BLaER1 treated with 17β-estradiol and CSF1 and Interleukin-3, amounts not matched to agents 10 nM and 100 nM (cell line): ENCODE measurements around the gene ISM1.
"Not testable (repeated sequence)": the region's sequence is repeated elsewhere in the genome, so short reads cannot be mapped to it uniquely, and the experiment has no call there.

Source experiments
- H3K27ac ChIP-seq, 11 experiments: shearing (Covaris generic); formaldehyde crosslinking; 2 replicates each; pipeline ENCODE4 v1.8.1; 2022
- H3K27me3 ChIP-seq, 11 experiments: shearing (Covaris generic); formaldehyde crosslinking; 2 replicates each; pipeline ENCODE4 v1.8.1; 2022
- H3K36me3 ChIP-seq, 11 experiments: shearing (Covaris generic); formaldehyde crosslinking; 2 replicates each; pipeline ENCODE4 v1.8.1; 2022
- H3K4me1 ChIP-seq, 10 experiments: shearing (Covaris generic); formaldehyde crosslinking; 2 replicates each; pipeline ENCODE4 v1.8.1; 2022
- H3K4me2 ChIP-seq, 11 experiments: shearing (Covaris generic); formaldehyde crosslinking; 2 replicates each; pipeline ENCODE4 v1.8.1; 2022
- H3K4me3 ChIP-seq, 10 experiments: shearing (Covaris generic); formaldehyde crosslinking; 2 replicates each; pipeline ENCODE4 v1.8.1; 2022
- H3K9ac ChIP-seq, 11 experiments: shearing (Covaris generic); formaldehyde crosslinking; 2 replicates each; pipeline ENCODE4 v1.8.1; 2022
- H3K9me3 ChIP-seq, 11 experiments: shearing (Covaris generic); formaldehyde crosslinking; replicated peaks in 1 of 11; 2 replicates each; pipeline ENCODE4 v1.8.1; 2022
- H4K20me1 ChIP-seq, 11 experiments: shearing (Covaris generic); formaldehyde crosslinking; 2 replicates each; pipeline ENCODE4 v1.8.1; 2022
- Cebpa-rat ChIP-seq, 11 experiments: shearing (Covaris generic); IDR thresholded peaks; 2 replicates each; pipeline ENCODE4 v1.8.1; 2022

The ISM1 gene

GRCh38 chr20:13226367-13226766 lies 5.3 kb downstream of the ISM1 start:
- Histone ChIP-seq H3K9me3 (peaks cover 0 to 15% (median 6%) of the 10 kb centered on the region in 11 experiments; a peak in 15 of 22 replicates), H3K4me2 (no peak overlapping the region), H3K36me3 (no peaks in the 10 kb centered on the region), H4K20me1 (peaks cover 0 to 11% (median 0%) of the 10 kb centered on the region in 11 experiments; a peak in 1 of 22 replicates), H3K27me3 (peaks cover 14 to 18% (median 16%) of the 10 kb centered on the region in 11 experiments), H3K4me3 (no peak overlapping the region), H3K27ac (no peak overlapping the region), H3K9ac (no peak overlapping the region), H3K4me1 (peaks cover 13 to 33% (median 26%) of the 10 kb centered on the region in 10 experiments)
- no peak for TF ChIP-seq Cebpa-rat (IDR thresholded peaks at IDR 0.05)

DNA sequence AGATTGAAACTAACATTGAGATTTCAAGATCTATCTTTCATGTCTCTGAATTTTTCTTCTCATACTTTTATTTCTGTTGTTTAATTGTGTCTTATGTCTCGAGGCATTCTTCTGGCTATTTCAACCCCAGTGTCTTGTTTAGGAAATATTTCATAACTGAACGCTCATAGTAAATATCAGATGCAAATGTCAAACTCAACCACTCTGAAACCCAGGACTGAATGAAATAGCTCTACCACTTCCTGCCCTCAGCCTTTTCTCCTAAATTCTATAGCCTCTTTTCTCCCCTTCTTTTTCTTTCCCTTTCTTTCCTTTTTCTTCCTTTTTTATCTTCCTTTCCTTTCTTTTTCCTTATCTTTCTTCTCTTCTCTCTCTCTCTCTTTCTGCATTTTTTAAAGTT lies 7.7 kb downstream of the ISM1 start:
- Histone ChIP-seq H3K4me1 (peaks cover 9 to 18% (median 14%) of the 10 kb centered on the region in 10 experiments), H3K9ac (no peak overlapping the region), H3K27me3 (no peaks in the 10 kb centered on the region), H3K36me3 (no peaks in the 10 kb centered on the region), H3K9me3 (peaks cover 0 to 15% (median 6%) of the 10 kb centered on the region in 11 experiments; a peak in 15 of 22 replicates), H3K4me3 (no peak overlapping the region), H3K4me2 (no peak overlapping the region), H4K20me1 (no peaks in the 10 kb centered on the region), H3K27ac (no peak overlapping the region)
- TF ChIP-seq Cebpa-rat (IDR thresholded peaks at IDR 0.05) = no peak

GRCh38 chr20:13229538-13229937 lies 8.5 kb downstream of the ISM1 start:
- H3K4me2 ChIP-seq = no peak overlapping the region
- H3K27ac ChIP-seq = no peak overlapping the region
- H3K27me3 ChIP-seq = no peaks in the 10 kb centered on the region
- no peak overlapping the region for H3K4me3 ChIP-seq
- H3K36me3 ChIP-seq = no peaks in the 10 kb centered on the region
- no peak overlapping the region for H3K9ac ChIP-seq
- H4K20me1 ChIP-seq = no peaks in the 10 kb centered on the region
- H3K9me3 ChIP-seq = peaks cover 0 to 15% (median 6%) of the 10 kb centered on the region in 11 experiments; a peak in 15 of 22 replicates
- no peak for TF ChIP-seq Cebpa-rat (IDR thresholded peaks at IDR 0.05)
- peaks cover under 1 to 13% (median 10%) of the 10 kb centered on the region in 10 experiments; a peak in 14 of 20 replicates for H3K4me1 ChIP-seq

GRCh38 chr20:13231031-13231752 lies 10.1 kb downstream of the ISM1 start:
- H3K27me3 ChIP-seq = no peaks in the 10 kb centered on the region
- H4K20me1 ChIP-seq = no peaks in the 10 kb centered on the region
- H3K4me3 ChIP-seq = no peak overlapping the region
- H3K9me3 ChIP-seq = peaks cover 0 to 15% (median 6%) of the 10 kb centered on the region in 11 experiments; a peak in 15 of 22 replicates
- peak overlapping the region in 1 of 11 experiments; percentile 57; a peak in 3 of 22 replicates for H3K27ac ChIP-seq
- H3K36me3 ChIP-seq = no peaks in the 10 kb centered on the region
- H3K4me1 ChIP-seq = peaks cover 0 to 13% (median 9%) of the 10 kb centered on the region in 10 experiments; a peak in 12 of 20 replicates
- no peak overlapping the region for H3K9ac ChIP-seq
- TF ChIP-seq Cebpa-rat (IDR thresholded peaks at IDR 0.05) = no peak
- H3K4me2 ChIP-seq = peak overlapping the region in 9 of 11 experiments; percentile 4 to 46 (median 19); a peak in 12 of 22 replicates

- no peaks in the 10 kb centered on the region for H3K36me3 ChIP-seq
- H3K4me2 ChIP-seq = no peak overlapping the region
- no peaks in the 10 kb centered on the region for H4K20me1 ChIP-seq
- peaks cover 0 to 13% (median 9%) of the 10 kb centered on the region in 10 experiments; a peak in 12 of 20 replicates for H3K4me1 ChIP-seq
- TF ChIP-seq Cebpa-rat (IDR thresholded peaks at IDR 0.05) = no peak
- no peak overlapping the region for H3K4me3 ChIP-seq
- no peaks in the 10 kb centered on the region for H3K27me3 ChIP-seq
- H3K9me3 ChIP-seq = peaks cover 0 to 4% (median 0%) of the 10 kb centered on the region in 11 experiments; a peak in 4 of 22 replicates
- no peak overlapping the region for H3K9ac ChIP-seq
- no peak overlapping the region for H3K27ac ChIP-seq
Observed at GRCh38 chr20:13232999-13233398, 11.9 kb downstream of the ISM1 start.

GRCh38 chr20:13234961-13235360 lies 13.9 kb downstream of the ISM1 start:
- H3K9ac ChIP-seq = no peak overlapping the region
- H4K20me1 ChIP-seq = no peaks in the 10 kb centered on the region
- no peak overlapping the region for H3K27ac ChIP-seq
- no peak overlapping the region for H3K4me3 ChIP-seq
- H3K4me1 ChIP-seq = peaks cover 0 to 13% (median 9%) of the 10 kb centered on the region in 10 experiments; a peak in 12 of 20 replicates
- 0 out of 22 replicates have a peak, but pooled peaks of 1 of the 11 experiments have one; percentile 12 for TF ChIP-seq Cebpa-rat (IDR thresholded peaks at IDR 0.05)
- H3K9me3 ChIP-seq = no peaks in the 10 kb centered on the region
- no peak overlapping the region for H3K4me2 ChIP-seq
- no peaks in the 10 kb centered on the region for H3K36me3 ChIP-seq
- no peaks in the 10 kb centered on the region for H3K27me3 ChIP-seq

- H3K27me3 ChIP-seq, H3K4me3 ChIP-seq, H3K27ac ChIP-seq: not testable (repeated sequence)
Observed at GRCh38 chr20:13236360-13236759, 15.3 kb downstream of the ISM1 start.

DNA sequence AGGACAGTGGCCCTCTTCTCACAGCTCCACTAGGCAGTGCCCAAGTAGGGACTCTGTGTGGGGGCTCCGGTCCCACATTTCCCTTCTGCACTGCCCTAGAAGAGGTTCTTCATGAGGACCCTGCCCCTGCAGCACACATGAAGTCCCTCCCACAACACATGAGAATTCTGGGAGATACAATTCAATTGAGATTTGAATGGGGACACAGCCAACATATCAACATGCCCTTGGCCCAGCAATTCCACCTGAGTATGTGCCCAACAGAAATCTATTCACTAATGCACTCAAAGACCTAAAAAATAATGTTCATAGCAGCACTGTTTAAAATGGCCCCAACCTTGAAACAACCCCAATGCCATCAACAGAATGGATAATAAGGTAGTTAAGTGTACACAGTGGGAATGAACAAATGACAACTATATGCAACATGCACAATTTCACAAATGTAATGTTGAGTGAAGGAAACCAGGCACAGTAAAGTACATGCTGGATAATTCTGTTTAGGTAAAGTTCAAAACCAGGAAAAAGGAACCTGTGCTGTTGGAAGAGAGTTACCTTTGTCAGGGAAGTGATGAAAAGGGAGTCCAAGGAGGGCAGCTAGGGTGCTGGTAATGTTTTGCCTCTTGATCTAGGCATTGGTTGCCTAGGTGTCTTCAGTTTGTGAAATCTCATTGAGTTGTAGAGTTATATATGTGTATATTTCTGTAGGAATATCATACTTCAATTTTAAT lies 16.1 kb downstream of the ISM1 start:
- no peaks in the 10 kb centered on the region for H3K27me3 ChIP-seq

More at GRCh38 chr20:13236360-13236759, 15.3 kb downstream of the ISM1 start:
- H3K9me3 ChIP-seq, H3K36me3 ChIP-seq, H3K9ac ChIP-seq, H4K20me1 ChIP-seq, H3K4me1 ChIP-seq, H3K4me2 ChIP-seq: not testable (repeated sequence)

GRCh38 chr20:13238001-13238653 lies 17.1 kb downstream of the ISM1 start:
- Histone ChIP-seq H3K4me3 (no peak overlapping the region), H3K36me3 (no peaks in the 10 kb centered on the region), H3K4me1 (no peaks in the 10 kb centered on the region), H3K27me3 (no peaks in the 10 kb centered on the region), H4K20me1 (no peaks in the 10 kb centered on the region), H3K9me3 (no peaks in the 10 kb centered on the region), H3K9ac (no peak overlapping the region), H3K27ac (no peak overlapping the region), H3K4me2 (no peak overlapping the region)
- no peak for TF ChIP-seq Cebpa-rat (IDR thresholded peaks at IDR 0.05)

More for the DNA sequence above, 16.1 kb downstream of the ISM1 start:
- Histone ChIP-seq H3K4me2 (no peak overlapping the region), H3K4me1 (no peaks in the 10 kb centered on the region), H3K36me3 (no peaks in the 10 kb centered on the region), H3K9me3 (no peaks in the 10 kb centered on the region), H3K4me3 (no peak overlapping the region), H4K20me1 (no peaks in the 10 kb centered on the region), H3K27ac (no peak overlapping the region), H3K9ac (no peak overlapping the region)
- no peak for TF ChIP-seq Cebpa-rat (IDR thresholded peaks at IDR 0.05)
